Measurements from ENCODE around the gene SHMT2. TPM values are rescaled to one million over a fixed set of nuclear protein-coding genes. Genes with fewer than 3 reads are reported as not detected.

The SHMT2 gene
- total and polyA plus RNA-seq, 2 of the 4 experiments (the other 2 are of a cell fraction): 266 to 364 TPM

GRCh38 chr12:57201219-57201618, 28.3 kb upstream of the SHMT2 start:
- in situ Hi-C loops (cut with MboI; ENCODE audit: low sequenced_read_pairs): no loop called here
- H4K5ac ChIP-seq (ENCODE audit: low read depth, low read length): no peak overlapping the region
- no peak overlapping the region for H3K4me2 ChIP-seq (ENCODE audit: low read depth, low read length)
- dilution Hi-C loops (cut with HindIII; ENCODE audit: low sequenced_read_pairs, unreplicated experiment): no loop called here
- WGBS, 2 experiments (ENCODE audit: extremely low coverage in 2 of 2, insufficient read length in 1 of 2): no CpG with 5 or more reads among the region's 8 CpGs
- no peak overlapping the region for H3K9ac ChIP-seq (ENCODE audit: low read depth, low read length)
- DNase-seq (no peak), ATAC-seq (ENCODE audit: low read depth) (no peak)
- BruUV-seq (replicated peaks): no TSS peak
- H2BK20ac ChIP-seq (ENCODE audit: low read depth, low read length): no peak overlapping the region
- no peak overlapping the region for H2AFZ ChIP-seq (replicated peaks; ENCODE audit: low read length, poor library complexity)
- H3K9me1 ChIP-seq (ENCODE audit: insufficient read depth, low read length): no peaks in the 10 kb centered on the region
- no peak overlapping the region for H3K23ac ChIP-seq (ENCODE audit: low read depth, low read length)
- H2BK15ac ChIP-seq (ENCODE audit: low read depth, low read length): no peak overlapping the region
- H2BK120ac ChIP-seq (ENCODE audit: low read depth, low read length): no peak overlapping the region
- H3K56ac ChIP-seq (ENCODE audit: extremely low read depth, insufficient read depth, low read length): no peak overlapping the region
- H3K9me3 ChIP-seq (ENCODE audit: control insufficient read depth, insufficient read depth, low read length): no peaks in the 10 kb centered on the region
- no peaks in the 10 kb centered on the region for H3K27me3 ChIP-seq (ENCODE audit: control insufficient read depth, insufficient read depth, low read length)
- H3K27ac ChIP-seq (ENCODE audit: insufficient read depth, low read length): no peak overlapping the region
- no peak overlapping the region for H3K4me3 ChIP-seq (ENCODE audit: insufficient read depth, low read depth, low read length)
- H4K20me1 ChIP-seq (ENCODE audit: insufficient read depth, low read length): peaks cover 8% of the 10 kb centered on the region
- H2BK5ac ChIP-seq (ENCODE audit: low read depth, low read length, poor library complexity, severe bottlenecking): no peak overlapping the region
- TF ChIP-seq RCOR1 (IDR thresholded peaks at IDR 0.05; ENCODE audit: insufficient replicate concordance, low read length) (no peak), RAD21 (IDR thresholded peaks at IDR 0.05; ENCODE audit: low read length) (no peak), MAZ (IDR thresholded peaks at IDR 0.05; ENCODE audit: borderline replicate concordance, low read depth, low read length) (no peak), NFE2L2 (IDR thresholded peaks at IDR 0.05; ENCODE audit: low read depth, low read length) (no peak), RFX5 (IDR thresholded peaks at IDR 0.05; ENCODE audit: low read depth, low read length) (no peak), FOS (IDR thresholded peaks at IDR 0.05; ENCODE audit: low read depth, low read length) (no peak), BHLHE40 (IDR thresholded peaks at IDR 0.05; ENCODE audit: low read depth, low read length) (no peak), POLR2A (IDR thresholded peaks at IDR 0.05; ENCODE audit: low read depth, low read length) (no peak), MAFK (IDR thresholded peaks at IDR 0.05; ENCODE audit: low read depth, low read length) (no peak), MXI1 (IDR thresholded peaks at IDR 0.05; ENCODE audit: borderline replicate concordance, low read depth, low read length) (no peak)
- TF ChIP-seq, protein P1, sequence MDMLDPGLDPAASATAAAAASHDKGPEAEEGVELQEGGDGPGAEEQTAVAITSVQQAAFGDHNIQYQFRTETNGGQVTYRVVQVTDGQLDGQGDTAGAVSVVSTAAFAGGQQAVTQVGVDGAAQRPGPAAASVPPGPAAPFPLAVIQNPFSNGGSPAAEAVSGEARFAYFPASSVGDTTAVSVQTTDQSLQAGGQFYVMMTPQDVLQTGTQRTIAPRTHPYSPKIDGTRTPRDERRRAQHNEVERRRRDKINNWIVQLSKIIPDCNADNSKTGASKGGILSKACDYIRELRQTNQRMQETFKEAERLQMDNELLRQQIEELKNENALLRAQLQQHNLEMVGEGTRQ (IDR thresholded peaks at IDR 0.05; ENCODE audit: low read depth, low read length): no peak
- TF ChIP-seq, protein P2, sequence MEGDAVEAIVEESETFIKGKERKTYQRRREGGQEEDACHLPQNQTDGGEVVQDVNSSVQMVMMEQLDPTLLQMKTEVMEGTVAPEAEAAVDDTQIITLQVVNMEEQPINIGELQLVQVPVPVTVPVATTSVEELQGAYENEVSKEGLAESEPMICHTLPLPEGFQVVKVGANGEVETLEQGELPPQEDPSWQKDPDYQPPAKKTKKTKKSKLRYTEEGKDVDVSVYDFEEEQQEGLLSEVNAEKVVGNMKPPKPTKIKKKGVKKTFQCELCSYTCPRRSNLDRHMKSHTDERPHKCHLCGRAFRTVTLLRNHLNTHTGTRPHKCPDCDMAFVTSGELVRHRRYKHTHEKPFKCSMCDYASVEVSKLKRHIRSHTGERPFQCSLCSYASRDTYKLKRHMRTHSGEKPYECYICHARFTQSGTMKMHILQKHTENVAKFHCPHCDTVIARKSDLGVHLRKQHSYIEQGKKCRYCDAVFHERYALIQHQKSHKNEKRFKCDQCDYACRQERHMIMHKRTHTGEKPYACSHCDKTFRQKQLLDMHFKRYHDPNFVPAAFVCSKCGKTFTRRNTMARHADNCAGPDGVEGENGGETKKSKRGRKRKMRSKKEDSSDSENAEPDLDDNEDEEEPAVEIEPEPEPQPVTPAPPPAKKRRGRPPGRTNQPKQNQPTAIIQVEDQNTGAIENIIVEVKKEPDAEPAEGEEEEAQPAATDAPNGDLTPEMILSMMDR (conservative IDR thresholded peaks at IDR 0.05; ENCODE audit: low read depth, low read length): no peak
- H3K14ac ChIP-seq (replicated peaks; ENCODE audit: low read depth, low read length): no peak overlapping the region
- H3K36me3 ChIP-seq (ENCODE audit: control insufficient read depth, insufficient read depth, low read length): peaks cover 100% of the 10 kb centered on the region
- ChIA-PET POLR2A (ENCODE audit: unreplicated experiment) (no interaction called here), CTCF (no interaction called here)
- no peak overlapping the region for H3K4ac ChIP-seq (ENCODE audit: low read depth, low read length)
- no peak overlapping the region for H4K91ac ChIP-seq (ENCODE audit: insufficient read depth, low read depth, low read length)
- no peak overlapping the region for H3K18ac ChIP-seq (ENCODE audit: low read depth, low read length)
- intact Hi-C loops (cut with micrococcal nuclease): no loop called here
- no peak overlapping the region for H2AK5ac ChIP-seq (ENCODE audit: low read depth, low read length)
- no peak overlapping the region for H2AK9ac ChIP-seq (replicated peaks; ENCODE audit: low read depth, low read length, poor library complexity)
- H3K4me1 ChIP-seq (ENCODE audit: control insufficient read depth, insufficient read depth, low read length): no peaks in the 10 kb centered on the region
- no peak overlapping the region for H4K8ac ChIP-seq (ENCODE audit: low read depth in 2 of 2, low read length in 2 of 2)
- H3K79me1 ChIP-seq (ENCODE audit: low read depth in 1 of 2, low read length in 2 of 2): peaks cover 7 to 8% of the 10 kb centered on the region in 2 experiments; a peak in 3 of 4 replicates

Measured in IMR-90 (cell line).